SU-DHL-6 (cell line): ENCODE results near the gene PPTC7.

ENCODE experiments used
- CTCF ChIP-seq: fragments of 200-600 bp; sonication (generic); IDR thresholded peaks from one replicate; pipeline ENCODE4 v1.5.1; 2017; ENCODE audit warnings: antibody characterized with exemption, mild to moderate bottlenecking, low read length, moderate library complexity; ENCODE audit not compliant: insufficient read depth, poor library complexity, severe bottlenecking
- EZH2phosphoT487 ChIP-seq: fragments of 200-600 bp; sonication (generic), shearing (Covaris generic); conservative IDR thresholded peaks from 2 replicates; pipeline ENCODE4 v1.6.1; 2018; ENCODE audit warnings: mild to moderate bottlenecking, antibody characterized with exemption, low read length, moderate library complexity, mixed read lengths

DNA sequence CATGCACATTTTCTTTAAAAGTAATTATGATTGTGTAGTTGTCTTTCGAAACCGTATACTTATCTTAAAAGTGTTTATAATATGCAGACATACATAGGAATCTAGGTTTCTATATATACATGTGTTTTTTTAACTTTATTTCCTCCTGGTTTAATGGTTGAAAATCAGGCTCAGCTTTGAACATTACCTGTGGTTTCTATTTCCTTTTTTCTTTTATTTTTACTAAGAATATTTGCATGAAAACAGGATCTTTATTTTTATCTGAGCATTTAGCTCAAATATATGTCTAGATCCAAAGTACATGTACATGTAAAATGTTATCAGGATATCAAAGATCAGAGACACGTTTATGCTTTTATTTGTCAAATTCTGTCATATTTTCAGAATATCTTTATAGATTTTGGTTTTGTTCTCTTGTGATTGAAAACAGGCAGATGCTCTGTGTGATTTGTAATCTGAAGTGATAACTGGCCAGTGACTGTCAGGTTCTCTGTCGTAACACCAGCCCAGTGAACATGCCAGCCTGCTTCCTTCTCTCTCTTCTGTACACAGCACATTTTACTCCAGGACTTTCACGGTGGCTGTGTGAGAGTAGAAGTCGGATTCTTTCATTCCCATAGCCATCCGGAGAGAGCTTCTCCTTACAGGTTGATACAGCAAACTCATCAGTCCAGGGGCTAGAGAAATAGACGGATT is 44.5 kb upstream of the PPTC7 start:
- no peak for TF ChIP-seq CTCF
- TF ChIP-seq EZH2phosphoT487 = no peak
